DND-41 (cell line): Measurements from ENCODE around the gene NMRK1.

Source experiments
- ATAC-seq: fragments of 200-7000 bp; cut with Tn5 transposase; 3 replicates; pipeline ENCODE4 v1.9.1; 2021; ENCODE audit warnings: low read depth; ENCODE audit not compliant: insufficient read depth
- DNase-seq: peaks from one replicate; pipeline ENCODE4 v3.0.0-alpha.2; 2020
- H2AFZ ChIP-seq: 2 replicates; pipeline ENCODE4 v1.6.0; 2012; ENCODE audit warnings: low read depth, low read length
- H3K27ac ChIP-seq: 2 replicates; pipeline ENCODE4 v1.5.1; 2012; ENCODE audit warnings: low read length, inconsistent platforms
- H3K27me3 ChIP-seq: fragments of 200-600 bp; sonication (generic); 2 replicates; pipeline ENCODE4 v1.6.0; 2012; ENCODE audit warnings: low read length, mild to moderate bottlenecking, inconsistent platforms; ENCODE audit not compliant: insufficient read depth, poor library complexity
- H3K36me3 ChIP-seq: 2 replicates; pipeline ENCODE4 v1.5.1; 2012; ENCODE audit warnings: low read length, inconsistent platforms; ENCODE audit not compliant: insufficient read depth
- H3K4me1 ChIP-seq: 2 replicates; pipeline ENCODE4 v1.5.1; 2012; ENCODE audit warnings: mild to moderate bottlenecking, low read length; ENCODE audit not compliant: insufficient read depth
- H3K4me2 ChIP-seq: 2 replicates; pipeline ENCODE4 v1.6.0; 2012; ENCODE audit warnings: mild to moderate bottlenecking, moderate library complexity, low read length, inconsistent platforms; ENCODE audit not compliant: insufficient read depth
- H3K4me3 ChIP-seq, 2 experiments: fragments of 200-600 bp in 1 of 2; shearing (Covaris generic) in 1 of 2; 2 replicates each; pipeline ENCODE4 v1.5.1; 2012 to 2016; ENCODE audit warnings: inconsistent platforms in 2 of 2, low read length in 2 of 2, mild to moderate bottlenecking in 2 of 2, low read depth in 1 of 2, moderate library complexity in 1 of 2
- H3K79me2 ChIP-seq: 2 replicates; pipeline ENCODE4 v1.6.0; 2012; ENCODE audit warnings: low read length, inconsistent platforms; ENCODE audit not compliant: insufficient read depth
- H3K9ac ChIP-seq: 2 replicates; pipeline ENCODE4 v1.6.0; 2012; ENCODE audit warnings: low read depth, mild to moderate bottlenecking, inconsistent platforms, low read length, moderate library complexity
- H3K9me3 ChIP-seq: 2 replicates; pipeline ENCODE4 v1.5.1; 2012; ENCODE audit warnings: low read length, moderate library complexity, mild to moderate bottlenecking, inconsistent platforms; ENCODE audit not compliant: insufficient read depth, severe bottlenecking
- H4K20me1 ChIP-seq: 2 replicates; pipeline ENCODE4 v1.6.0; 2012; ENCODE audit warnings: low read length; ENCODE audit not compliant: insufficient read depth
- EZH2 ChIP-seq: IDR thresholded peaks from 3 replicates; pipeline ENCODE4 v1.6.1; 2012; ENCODE audit warnings: borderline replicate concordance, low read depth, mild to moderate bottlenecking, moderate library complexity, low read length, inconsistent platforms; ENCODE audit not compliant: severe bottlenecking
- TF ChIP-seq, protein P1 (sequence below): IDR thresholded peaks from 2 replicates; pipeline ENCODE4 v1.5.1; 2012; ENCODE audit warnings: borderline replicate concordance, low read length, moderate library complexity, mild to moderate bottlenecking; ENCODE audit not compliant: poor library complexity, severe bottlenecking; ENCODE audit errors: extremely low read depth

The NMRK1 gene

DNA sequence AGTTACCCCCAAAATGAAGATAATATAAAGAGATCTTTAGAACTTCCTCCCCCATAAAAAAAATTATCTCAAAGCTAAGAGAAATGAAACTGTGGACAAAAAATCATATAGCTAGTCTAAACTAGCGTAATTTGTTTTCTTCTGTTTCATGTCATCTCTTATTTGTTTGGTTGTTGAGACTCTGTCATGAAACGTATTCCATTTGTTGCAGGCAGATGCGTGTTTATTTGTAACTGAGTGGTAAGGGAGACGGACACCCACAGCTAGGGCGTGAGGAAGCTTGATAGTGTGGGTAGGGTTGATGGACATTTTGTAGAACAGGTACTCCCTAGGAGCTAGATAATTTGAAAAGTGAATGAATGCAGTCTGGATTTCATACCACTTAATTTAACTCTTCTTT is 42.2 kb upstream of the NMRK1 start:
- no peak overlapping the region for H2AFZ ChIP-seq
- no peak for TF ChIP-seq EZH2
- TF ChIP-seq, protein P1, sequence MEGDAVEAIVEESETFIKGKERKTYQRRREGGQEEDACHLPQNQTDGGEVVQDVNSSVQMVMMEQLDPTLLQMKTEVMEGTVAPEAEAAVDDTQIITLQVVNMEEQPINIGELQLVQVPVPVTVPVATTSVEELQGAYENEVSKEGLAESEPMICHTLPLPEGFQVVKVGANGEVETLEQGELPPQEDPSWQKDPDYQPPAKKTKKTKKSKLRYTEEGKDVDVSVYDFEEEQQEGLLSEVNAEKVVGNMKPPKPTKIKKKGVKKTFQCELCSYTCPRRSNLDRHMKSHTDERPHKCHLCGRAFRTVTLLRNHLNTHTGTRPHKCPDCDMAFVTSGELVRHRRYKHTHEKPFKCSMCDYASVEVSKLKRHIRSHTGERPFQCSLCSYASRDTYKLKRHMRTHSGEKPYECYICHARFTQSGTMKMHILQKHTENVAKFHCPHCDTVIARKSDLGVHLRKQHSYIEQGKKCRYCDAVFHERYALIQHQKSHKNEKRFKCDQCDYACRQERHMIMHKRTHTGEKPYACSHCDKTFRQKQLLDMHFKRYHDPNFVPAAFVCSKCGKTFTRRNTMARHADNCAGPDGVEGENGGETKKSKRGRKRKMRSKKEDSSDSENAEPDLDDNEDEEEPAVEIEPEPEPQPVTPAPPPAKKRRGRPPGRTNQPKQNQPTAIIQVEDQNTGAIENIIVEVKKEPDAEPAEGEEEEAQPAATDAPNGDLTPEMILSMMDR: no peak
- H3K27ac ChIP-seq: no peak overlapping the region; the same call in 1 of the 2 replicates
- H3K4me1 ChIP-seq: no peaks in the 10 kb centered on the region
- no peaks in the 10 kb centered on the region for H3K9me3 ChIP-seq
- H3K4me3 ChIP-seq: no peak overlapping the region
- no peak for DNase-seq
- peaks cover 53% of the 10 kb centered on the region for H3K36me3 ChIP-seq
- H3K4me2 ChIP-seq: no peak overlapping the region
- no peak for ATAC-seq
- no peaks in the 10 kb centered on the region for H3K27me3 ChIP-seq
- no peak overlapping the region for H3K9ac ChIP-seq
- H3K79me2 ChIP-seq: peaks cover 6% of the 10 kb centered on the region; the same call in 1 of the 2 replicates
- no peaks in the 10 kb centered on the region for H4K20me1 ChIP-seq

DNA sequence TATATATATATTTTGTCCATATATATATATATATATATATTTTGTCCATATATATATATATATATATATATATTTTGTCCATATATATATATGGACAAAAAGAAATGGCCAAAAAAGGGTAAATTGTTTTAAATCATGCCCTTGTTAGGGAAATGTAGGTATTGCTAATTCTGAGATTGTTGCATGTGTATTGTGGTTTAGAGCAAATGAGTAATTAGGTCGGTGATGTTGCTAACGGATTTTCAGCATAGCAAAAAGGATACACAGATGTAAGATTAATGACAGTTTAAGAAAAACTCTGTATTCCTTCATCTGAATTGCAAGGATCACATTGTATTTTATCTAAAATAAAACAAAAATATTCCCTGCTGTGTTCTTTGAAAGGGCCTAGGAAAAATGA is 40.6 kb upstream of the NMRK1 start:
- no peak overlapping the region for H2AFZ ChIP-seq
- H3K4me1 ChIP-seq: no peaks in the 10 kb centered on the region
- H4K20me1 ChIP-seq: no peaks in the 10 kb centered on the region
- no peaks in the 10 kb centered on the region for H3K9me3 ChIP-seq
- TF ChIP-seq, protein P1: no peak
- no peak for TF ChIP-seq EZH2
- no peak overlapping the region for H3K27ac ChIP-seq
- H3K36me3 ChIP-seq: peaks cover 44% of the 10 kb centered on the region
- DNase-seq: no peak
- H3K4me3 ChIP-seq: no peak overlapping the region
- H3K27me3 ChIP-seq: no peaks in the 10 kb centered on the region
- H3K4me2 ChIP-seq: no peak overlapping the region
- H3K79me2 ChIP-seq: peaks cover 16% of the 10 kb centered on the region; the same call in 1 of the 2 replicates
- no peak for ATAC-seq
- no peak overlapping the region for H3K9ac ChIP-seq

DNA sequence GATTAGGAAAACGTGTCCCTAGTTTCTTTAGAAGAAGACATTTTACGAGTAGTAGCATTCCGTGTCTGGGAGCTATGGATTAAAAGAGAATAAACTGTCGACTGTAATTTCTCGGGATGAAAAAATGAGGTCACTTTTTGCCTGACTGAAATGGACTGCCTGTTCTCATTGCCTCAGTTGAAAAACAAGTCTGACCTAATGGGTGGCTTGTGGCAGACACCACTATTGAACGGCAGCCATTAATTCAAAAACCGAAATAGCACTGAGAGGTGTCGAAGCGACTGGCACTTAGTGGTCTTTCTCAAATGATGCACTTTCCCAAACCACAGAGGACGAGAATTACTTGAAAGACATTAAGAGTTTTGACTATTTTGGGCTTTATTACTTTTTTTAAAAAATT is 35.7 kb upstream of the NMRK1 start:
- DNase-seq (no peak), ATAC-seq (no peak)
- Histone ChIP-seq H4K20me1 (no peaks in the 10 kb centered on the region), H3K9me3 (no peaks in the 10 kb centered on the region), H3K27ac (no peak overlapping the region), H2AFZ (no peak overlapping the region), H3K36me3 (peaks cover 28% of the 10 kb centered on the region), H3K4me3 (no peak overlapping the region), H3K9ac (no peak overlapping the region), H3K4me2 (no peak overlapping the region), H3K79me2 (peaks cover 43% of the 10 kb centered on the region), H3K4me1 (no peaks in the 10 kb centered on the region), H3K27me3 (no peaks in the 10 kb centered on the region)
- TF ChIP-seq, protein P1: no peak
- no peak for TF ChIP-seq EZH2
